Measurements from ENCODE around the gene MYL3.

DNA sequence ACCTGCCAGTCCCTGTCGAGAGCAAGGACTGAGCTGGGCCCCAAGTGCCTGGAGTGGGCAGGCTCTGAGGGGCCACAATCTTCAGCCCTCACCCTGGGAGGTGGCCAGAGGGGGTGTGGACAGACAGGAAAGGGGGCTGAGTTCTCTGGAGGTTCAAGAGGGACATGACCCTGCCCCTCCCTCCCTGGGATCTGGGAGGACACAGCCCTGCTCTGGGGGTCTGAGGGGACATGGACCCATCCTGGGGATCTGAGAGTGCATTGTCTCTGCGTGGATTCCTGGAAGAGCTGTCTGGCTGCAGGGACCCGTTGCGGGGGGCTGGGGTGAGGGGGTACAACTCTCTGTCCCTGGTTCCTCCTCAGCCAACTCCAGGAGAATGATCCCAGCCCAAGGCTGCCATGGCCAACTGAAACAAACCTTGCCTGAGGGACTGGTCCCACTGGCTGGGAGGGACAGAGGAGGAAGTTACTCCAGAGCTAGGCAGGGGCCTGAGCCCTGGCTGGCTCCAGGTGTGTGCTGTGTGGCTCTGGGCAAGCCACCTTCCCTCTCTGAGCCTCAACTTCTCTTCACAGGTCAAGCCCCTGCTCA lies 43.3 kb upstream of the MYL3 start:
- TF ChIP-seq, protein P1, sequence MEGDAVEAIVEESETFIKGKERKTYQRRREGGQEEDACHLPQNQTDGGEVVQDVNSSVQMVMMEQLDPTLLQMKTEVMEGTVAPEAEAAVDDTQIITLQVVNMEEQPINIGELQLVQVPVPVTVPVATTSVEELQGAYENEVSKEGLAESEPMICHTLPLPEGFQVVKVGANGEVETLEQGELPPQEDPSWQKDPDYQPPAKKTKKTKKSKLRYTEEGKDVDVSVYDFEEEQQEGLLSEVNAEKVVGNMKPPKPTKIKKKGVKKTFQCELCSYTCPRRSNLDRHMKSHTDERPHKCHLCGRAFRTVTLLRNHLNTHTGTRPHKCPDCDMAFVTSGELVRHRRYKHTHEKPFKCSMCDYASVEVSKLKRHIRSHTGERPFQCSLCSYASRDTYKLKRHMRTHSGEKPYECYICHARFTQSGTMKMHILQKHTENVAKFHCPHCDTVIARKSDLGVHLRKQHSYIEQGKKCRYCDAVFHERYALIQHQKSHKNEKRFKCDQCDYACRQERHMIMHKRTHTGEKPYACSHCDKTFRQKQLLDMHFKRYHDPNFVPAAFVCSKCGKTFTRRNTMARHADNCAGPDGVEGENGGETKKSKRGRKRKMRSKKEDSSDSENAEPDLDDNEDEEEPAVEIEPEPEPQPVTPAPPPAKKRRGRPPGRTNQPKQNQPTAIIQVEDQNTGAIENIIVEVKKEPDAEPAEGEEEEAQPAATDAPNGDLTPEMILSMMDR (conservative IDR thresholded peaks at IDR 0.05): no peak
- TF ChIP-seq ZFX (IDR thresholded peaks at IDR 0.05): no peak
